GM12878 (cell line): ENCODE measurements around the gene HAUS6. TPM values are rescaled to one million over a fixed set of nuclear protein-coding genes. Genes with fewer than 3 reads are reported as not detected.

Experiments used
- BCL11A ChIP-seq: IDR thresholded peaks from 2 replicates; pipeline ENCODE4 v1.6.1; 2011; ENCODE audit warnings: low read depth, low read length
- BMI1 ChIP-seq: fragments of 450-650 bp; IDR thresholded peaks from 2 replicates; pipeline ENCODE4 v1.6.1; 2016; ENCODE audit warnings: mild to moderate bottlenecking, moderate library complexity, borderline replicate concordance
- CBX5 ChIP-seq: sonication (generic); IDR thresholded peaks from 2 replicates; pipeline ENCODE4 v1.6.1; 2016; ENCODE audit warnings: low read depth, moderate library complexity, mild to moderate bottlenecking, inconsistent platforms
- CHD1 ChIP-seq: IDR thresholded peaks from 2 replicates; pipeline ENCODE4 v1.6.1; 2012; ENCODE audit warnings: low read depth, low read length, improper control_type of control experiment
- CREM ChIP-seq: IDR thresholded peaks from 2 replicates; pipeline ENCODE4 v1.6.1; 2014; ENCODE audit warnings: antibody characterized with exemption, low read depth
- EP300 ChIP-seq, 2 experiments: fragments of 150-350 bp in 1 of 2; IDR thresholded peaks; 2 replicates each; pipeline ENCODE4 v1.6.1; 2011 to 2012; ENCODE audit warnings: low read depth in 2 of 2, low read length in 2 of 2, borderline replicate concordance in 1 of 2, improper control_type of control experiment in 1 of 2, inconsistent platforms in 1 of 2; ENCODE audit not compliant: control insufficient read depth in 1 of 2
- FOS ChIP-seq: IDR thresholded peaks from 3 replicates; pipeline ENCODE4 v1.6.1; 2011; ENCODE audit warnings: borderline replicate concordance; ENCODE audit not compliant: insufficient read length; ENCODE audit errors: extremely low read depth
- HCFC1 ChIP-seq: fragments of 150-350 bp; IDR thresholded peaks from 2 replicates; pipeline ENCODE4 v1.6.1; 2014; ENCODE audit warnings: low read length
- HDGF ChIP-seq: fragments of 450-650 bp; IDR thresholded peaks from 2 replicates; pipeline ENCODE4 v1.6.1; 2016; ENCODE audit warnings: antibody characterized with exemption
- JUND ChIP-seq: IDR thresholded peaks from 2 replicates; pipeline ENCODE4 v1.6.1; 2012; ENCODE audit warnings: low read depth, mild to moderate bottlenecking, low read length, improper control_type of control experiment, moderate library complexity
- MTA3 ChIP-seq: IDR thresholded peaks from 2 replicates; pipeline ENCODE4 v1.6.1; 2012; ENCODE audit warnings: low read length, inconsistent platforms, borderline replicate concordance
- MYB ChIP-seq: fragments of 150-350 bp; IDR thresholded peaks from 2 replicates; pipeline ENCODE4 v1.6.1; 2014; ENCODE audit warnings: mild to moderate bottlenecking, low read depth, low read length, borderline replicate concordance
- NR2C1 ChIP-seq: fragments of 450-650 bp; IDR thresholded peaks from 2 replicates; pipeline ENCODE4 v1.6.1; 2017; ENCODE audit warnings: antibody characterized with exemption, mild to moderate bottlenecking, moderate library complexity
- RAD21 ChIP-seq: IDR thresholded peaks from 2 replicates; pipeline ENCODE4 v1.6.1; 2011; ENCODE audit warnings: mild to moderate bottlenecking, low read depth, low read length, moderate library complexity; ENCODE audit not compliant: insufficient read depth
- RBBP5 ChIP-seq: fragments of 200-600 bp; sonication (generic); conservative IDR thresholded peaks from 2 replicates; pipeline ENCODE4 v1.6.1; 2016
- RUNX3 ChIP-seq: IDR thresholded peaks from 2 replicates; pipeline ENCODE4 v1.6.1; 2012; ENCODE audit warnings: low read length, inconsistent platforms
- SMAD5 ChIP-seq: IDR thresholded peaks from 2 replicates; pipeline ENCODE4 v1.6.1; 2016; ENCODE audit warnings: antibody characterized with exemption, low read depth
- SP1 ChIP-seq: IDR thresholded peaks from one replicate; pipeline ENCODE4 v1.6.1; 2011; ENCODE audit warnings: low read depth, low read length
- TARDBP ChIP-seq: IDR thresholded peaks from 2 replicates; pipeline ENCODE4 v1.6.1; 2016; ENCODE audit warnings: borderline replicate concordance
- ZZZ3 ChIP-seq: IDR thresholded peaks from 2 replicates; pipeline ENCODE4 v1.6.1; 2011; ENCODE audit warnings: low read depth; ENCODE audit not compliant: control insufficient read depth, insufficient read length
- polyA plus RNA-seq, 11 experiments: library from polyadenylated mRNA; depleted of rRNA in 4 of 11; unstranded in 6 of 11; stranded (reverse) in 5 of 11; fragments of >200 nt; fragmentation: Nextera tagmentation in 4 of 11; fragmentation: Illumina TruSeq in 1 of 11; extraction: Ambion mirVana in 4 of 11; extraction: Trizol in 1 of 11; gene quantifications; 1 replicate in 1 of 11; 2 replicates in 10 of 11; pipeline versions ENCODE4 v1.2.1 to v1.2.3, GENCODE V29; 2011 to 2016; ENCODE audit warnings: inconsistent platforms in 2 of 11, missing spikeins in 2 of 11, low read depth in 1 of 11
- total RNA-seq, 4 experiments: library from RNA; depleted of rRNA in 3 of 4; stranded (reverse); fragments of >200 nt in 3 of 4; fragmentation: Illumina TruSeq in 1 of 4; extraction: Trizol in 1 of 4; gene quantifications; 2 replicates each; pipeline versions ENCODE4 v1.2.1 to v1.2.3, GENCODE V29; 2013 to 2021
- TF ChIP-seq, protein P1 (sequence below): IDR thresholded peaks from 2 replicates; pipeline ENCODE4 v1.6.1; 2012; ENCODE audit warnings: improper control_type of control experiment, low read depth, low read length; ENCODE audit not compliant: insufficient replicate concordance
- TF ChIP-seq, protein P2 (sequence below): IDR thresholded peaks from 2 replicates; pipeline ENCODE4 v1.6.1; 2011; ENCODE audit warnings: borderline replicate concordance, low read depth, mild to moderate bottlenecking, moderate library complexity, low read length; ENCODE audit not compliant: insufficient read depth, poor library complexity, severe bottlenecking
- TF ChIP-seq, protein P3 (sequence below): IDR thresholded peaks from 2 replicates; pipeline ENCODE4 v1.6.1; 2012; ENCODE audit warnings: low read depth, low read length, improper control_type of control experiment
- TF ChIP-seq, protein P4 (sequence below): IDR thresholded peaks from 2 replicates; pipeline ENCODE4 v1.6.1; 2012; ENCODE audit warnings: low read depth, low read length, improper control_type of control experiment

Gene HAUS6
- total and polyA plus RNA-seq, 10 of the 15 experiments (the other 5 are each of a cell fraction or from before 2014, with no cell fraction given) = 7.1 to 26.8 (median 16.0) TPM

DNA sequence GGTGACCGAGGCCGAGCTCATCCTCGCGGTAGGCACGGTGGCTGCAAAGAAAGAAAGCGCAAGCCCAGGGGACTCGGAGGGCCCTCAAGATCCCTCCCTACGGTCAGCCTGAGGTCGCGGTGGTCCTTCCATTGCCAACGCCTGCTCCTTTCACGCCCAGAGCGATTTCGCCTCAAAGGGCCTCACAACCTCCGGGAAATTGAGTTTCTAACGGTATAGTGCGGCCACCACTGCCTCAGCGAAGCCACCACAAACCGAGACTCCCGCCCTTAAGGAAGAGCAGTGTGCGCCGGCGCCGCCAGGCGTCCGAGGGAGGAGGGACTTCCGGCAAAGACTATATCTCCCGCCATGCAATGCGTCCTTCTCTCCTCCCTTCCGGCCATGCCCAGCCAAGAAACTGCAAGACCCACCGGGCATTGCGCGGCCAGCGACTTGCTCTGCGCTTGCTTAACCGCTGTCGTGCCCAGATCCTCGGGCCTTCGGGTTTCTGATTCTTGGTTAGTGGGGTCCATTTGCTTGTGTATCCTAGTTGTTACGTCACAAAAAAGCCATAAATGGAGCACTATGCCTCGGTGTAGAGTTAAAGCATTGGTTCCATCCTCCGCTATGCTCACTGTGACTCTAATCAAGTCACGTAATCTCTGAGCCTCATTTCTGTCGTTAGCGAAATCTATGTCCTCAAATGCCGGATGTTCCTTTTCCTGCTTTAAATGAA, at the start of gene HAUS6 (continued):
- TF ChIP-seq, protein P1, sequence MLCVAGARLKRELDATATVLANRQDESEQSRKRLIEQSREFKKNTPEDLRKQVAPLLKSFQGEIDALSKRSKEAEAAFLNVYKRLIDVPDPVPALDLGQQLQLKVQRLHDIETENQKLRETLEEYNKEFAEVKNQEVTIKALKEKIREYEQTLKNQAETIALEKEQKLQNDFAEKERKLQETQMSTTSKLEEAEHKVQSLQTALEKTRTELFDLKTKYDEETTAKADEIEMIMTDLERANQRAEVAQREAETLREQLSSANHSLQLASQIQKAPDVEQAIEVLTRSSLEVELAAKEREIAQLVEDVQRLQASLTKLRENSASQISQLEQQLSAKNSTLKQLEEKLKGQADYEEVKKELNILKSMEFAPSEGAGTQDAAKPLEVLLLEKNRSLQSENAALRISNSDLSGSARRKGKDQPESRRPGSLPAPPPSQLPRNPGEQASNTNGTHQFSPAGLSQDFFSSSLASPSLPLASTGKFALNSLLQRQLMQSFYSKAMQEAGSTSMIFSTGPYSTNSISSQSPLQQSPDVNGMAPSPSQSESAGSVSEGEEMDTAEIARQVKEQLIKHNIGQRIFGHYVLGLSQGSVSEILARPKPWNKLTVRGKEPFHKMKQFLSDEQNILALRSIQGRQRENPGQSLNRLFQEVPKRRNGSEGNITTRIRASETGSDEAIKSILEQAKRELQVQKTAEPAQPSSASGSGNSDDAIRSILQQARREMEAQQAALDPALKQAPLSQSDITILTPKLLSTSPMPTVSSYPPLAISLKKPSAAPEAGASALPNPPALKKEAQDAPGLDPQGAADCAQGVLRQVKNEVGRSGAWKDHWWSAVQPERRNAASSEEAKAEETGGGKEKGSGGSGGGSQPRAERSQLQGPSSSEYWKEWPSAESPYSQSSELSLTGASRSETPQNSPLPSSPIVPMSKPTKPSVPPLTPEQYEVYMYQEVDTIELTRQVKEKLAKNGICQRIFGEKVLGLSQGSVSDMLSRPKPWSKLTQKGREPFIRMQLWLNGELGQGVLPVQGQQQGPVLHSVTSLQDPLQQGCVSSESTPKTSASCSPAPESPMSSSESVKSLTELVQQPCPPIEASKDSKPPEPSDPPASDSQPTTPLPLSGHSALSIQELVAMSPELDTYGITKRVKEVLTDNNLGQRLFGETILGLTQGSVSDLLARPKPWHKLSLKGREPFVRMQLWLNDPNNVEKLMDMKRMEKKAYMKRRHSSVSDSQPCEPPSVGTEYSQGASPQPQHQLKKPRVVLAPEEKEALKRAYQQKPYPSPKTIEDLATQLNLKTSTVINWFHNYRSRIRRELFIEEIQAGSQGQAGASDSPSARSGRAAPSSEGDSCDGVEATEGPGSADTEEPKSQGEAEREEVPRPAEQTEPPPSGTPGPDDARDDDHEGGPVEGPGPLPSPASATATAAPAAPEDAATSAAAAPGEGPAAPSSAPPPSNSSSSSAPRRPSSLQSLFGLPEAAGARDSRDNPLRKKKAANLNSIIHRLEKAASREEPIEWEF = no peak
- no peak for TF ChIP-seq JUND
- TF ChIP-seq RBBP5 = no peak
- peak; percentile 85 for TF ChIP-seq CREM
- TF ChIP-seq, protein P2, sequence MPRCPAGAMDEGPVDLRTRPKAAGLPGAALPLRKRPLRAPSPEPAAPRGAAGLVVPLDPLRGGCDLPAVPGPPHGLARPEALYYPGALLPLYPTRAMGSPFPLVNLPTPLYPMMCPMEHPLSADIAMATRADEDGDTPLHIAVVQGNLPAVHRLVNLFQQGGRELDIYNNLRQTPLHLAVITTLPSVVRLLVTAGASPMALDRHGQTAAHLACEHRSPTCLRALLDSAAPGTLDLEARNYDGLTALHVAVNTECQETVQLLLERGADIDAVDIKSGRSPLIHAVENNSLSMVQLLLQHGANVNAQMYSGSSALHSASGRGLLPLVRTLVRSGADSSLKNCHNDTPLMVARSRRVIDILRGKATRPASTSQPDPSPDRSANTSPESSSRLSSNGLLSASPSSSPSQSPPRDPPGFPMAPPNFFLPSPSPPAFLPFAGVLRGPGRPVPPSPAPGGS = no peak
- 0 out of 2 replicates have a peak, but pooled peaks have one; percentile 15 for TF ChIP-seq CBX5
- TF ChIP-seq FOS = no peak
- TF ChIP-seq HDGF = no peak
- TF ChIP-seq NR2C1 = no peak
- peak; percentile 73; the same call in 1 of the 2 replicates for TF ChIP-seq SMAD5
- TF ChIP-seq, protein P3, sequence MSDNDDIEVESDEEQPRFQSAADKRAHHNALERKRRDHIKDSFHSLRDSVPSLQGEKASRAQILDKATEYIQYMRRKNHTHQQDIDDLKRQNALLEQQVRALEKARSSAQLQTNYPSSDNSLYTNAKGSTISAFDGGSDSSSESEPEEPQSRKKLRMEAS = no peak; the same call in 1 of the 2 replicates
- peak; percentile 96 for TF ChIP-seq HCFC1
- TF ChIP-seq, protein P4, sequence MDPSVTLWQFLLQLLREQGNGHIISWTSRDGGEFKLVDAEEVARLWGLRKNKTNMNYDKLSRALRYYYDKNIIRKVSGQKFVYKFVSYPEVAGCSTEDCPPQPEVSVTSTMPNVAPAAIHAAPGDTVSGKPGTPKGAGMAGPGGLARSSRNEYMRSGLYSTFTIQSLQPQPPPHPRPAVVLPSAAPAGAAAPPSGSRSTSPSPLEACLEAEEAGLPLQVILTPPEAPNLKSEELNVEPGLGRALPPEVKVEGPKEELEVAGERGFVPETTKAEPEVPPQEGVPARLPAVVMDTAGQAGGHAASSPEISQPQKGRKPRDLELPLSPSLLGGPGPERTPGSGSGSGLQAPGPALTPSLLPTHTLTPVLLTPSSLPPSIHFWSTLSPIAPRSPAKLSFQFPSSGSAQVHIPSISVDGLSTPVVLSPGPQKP = peak; percentile 89
- no peak for TF ChIP-seq BMI1
- peak; percentile 79 for TF ChIP-seq RUNX3
- no peak for TF ChIP-seq EP300 (IDR thresholded peaks at IDR 0.05; ENCODE audit: borderline replicate concordance in 1 of 2, control insufficient read depth in 1 of 2, low read depth in 2 of 2, low read length in 2 of 2)
- no peak for TF ChIP-seq SP1
- TF ChIP-seq ZZZ3 = no peak
- no peak for TF ChIP-seq MYB
- TF ChIP-seq TARDBP = no peak
- TF ChIP-seq BCL11A = no peak
- TF ChIP-seq RAD21 = no peak
- TF ChIP-seq MTA3 = no peak
- no peak for TF ChIP-seq CHD1
